ENCODE data around the gene CD47. TPM values are rescaled to one million over a fixed set of nuclear protein-coding genes. Genes with fewer than 3 reads are reported as not detected.

CD47 gene
- total RNA-seq, 2 donors from 2014 or later, result 6.4 to 12.0 TPM

GRCh38 chr3:108113975-108114374 is 23.1 kb upstream of the CD47 start:
- no peaks in the 10 kb centered on the region for H3K36me3 ChIP-seq (ENCODE audit: control insufficient read depth, insufficient read depth, low read length)
- Mint-ChIP-seq H3K27ac (no peak overlapping the region), H3K36me3 (ENCODE audit: low read depth) (no peaks in the 10 kb centered on the region), H3K4me3 (no peak overlapping the region), H3K4me1 (no peaks in the 10 kb centered on the region), H3K9me3 (no peaks in the 10 kb centered on the region), H3K27me3 (ENCODE audit: insufficient read depth) (no peaks in the 10 kb centered on the region)
- DNase-seq, result no peak
- no peak overlapping the region for H3K27ac ChIP-seq (ENCODE audit: low read depth, low read length)
- no peak for TF ChIP-seq CTCF (conservative IDR thresholded peaks at IDR 0.05)
- H3K4me3 ChIP-seq (ENCODE audit: low read length), result no peak overlapping the region
- no peak overlapping the region for H3K9ac ChIP-seq (ENCODE audit: extremely low read depth, low read length, poor library complexity, severe bottlenecking)
- H3K4me1 ChIP-seq (ENCODE audit: control insufficient read depth, insufficient read depth, low read length), result no peaks in the 10 kb centered on the region
- no peaks in the 10 kb centered on the region for H3K27me3 ChIP-seq (ENCODE audit: control insufficient read depth, insufficient read depth, low read length, poor library complexity, severe bottlenecking)
- 94 to 95% methylated on average over 10 to 15 of the region's 15 CpGs for WGBS, 2 experiments (ENCODE audit: insufficient coverage in 1 of 2, insufficient read length in 1 of 2)
- no peaks in the 10 kb centered on the region for H3K9me3 ChIP-seq (ENCODE audit: control insufficient read depth, low read length)

GRCh38 chr3:108110934-108111333 is 20.1 kb upstream of the CD47 start:
- H3K27ac Mint-ChIP-seq, result no peak overlapping the region
- H3K27ac ChIP-seq (ENCODE audit: low read depth, low read length), result no peak overlapping the region
- no peaks in the 10 kb centered on the region for H3K36me3 ChIP-seq (ENCODE audit: control insufficient read depth, insufficient read depth, low read length)
- H3K27me3 ChIP-seq (ENCODE audit: control insufficient read depth, insufficient read depth, low read length, poor library complexity, severe bottlenecking), result no peaks in the 10 kb centered on the region
- H3K36me3 Mint-ChIP-seq (ENCODE audit: low read depth), result no peaks in the 10 kb centered on the region
- no peaks in the 10 kb centered on the region for H3K9me3 ChIP-seq (ENCODE audit: control insufficient read depth, low read length)
- H3K4me1 ChIP-seq (ENCODE audit: control insufficient read depth, insufficient read depth, low read length), result no peaks in the 10 kb centered on the region
- H3K27me3 Mint-ChIP-seq (ENCODE audit: insufficient read depth), result no peaks in the 10 kb centered on the region
- H3K9me3 Mint-ChIP-seq, result no peaks in the 10 kb centered on the region
- no peaks in the 10 kb centered on the region for H3K4me1 Mint-ChIP-seq
- H3K9ac ChIP-seq (ENCODE audit: extremely low read depth, low read length, poor library complexity, severe bottlenecking), result no peak overlapping the region
- no peak overlapping the region for H3K4me3 Mint-ChIP-seq
- DNase-seq, result no peak
- no peak overlapping the region for H3K4me3 ChIP-seq (ENCODE audit: low read length)
- no peak for TF ChIP-seq CTCF (conservative IDR thresholded peaks at IDR 0.05)
- WGBS, 2 experiments (ENCODE audit: insufficient coverage in 1 of 2, insufficient read length in 1 of 2), result 89 to 100% methylated on average over 1 to 3 of the region's 3 CpGs

GRCh38 chr3:108108416-108108815 is 17.6 kb upstream of the CD47 start:
- WGBS, 2 experiments (ENCODE audit: insufficient coverage in 1 of 2, insufficient read length in 1 of 2), result 92% methylated on average over 2 of the region's 2 CpGs; no CpG with 5 or more reads in 1 of the 2 experiments
- H3K27ac Mint-ChIP-seq, result no peak overlapping the region
- no peaks in the 10 kb centered on the region for H3K36me3 ChIP-seq (ENCODE audit: control insufficient read depth, insufficient read depth, low read length)
- DNase-seq, result no peak
- no peak overlapping the region for H3K9ac ChIP-seq (ENCODE audit: extremely low read depth, low read length, poor library complexity, severe bottlenecking)
- H3K4me1 ChIP-seq (ENCODE audit: control insufficient read depth, insufficient read depth, low read length), result no peaks in the 10 kb centered on the region
- no peaks in the 10 kb centered on the region for H3K9me3 ChIP-seq (ENCODE audit: control insufficient read depth, low read length)
- H3K27me3 Mint-ChIP-seq (ENCODE audit: insufficient read depth), result no peaks in the 10 kb centered on the region
- H3K4me1 Mint-ChIP-seq, result no peaks in the 10 kb centered on the region
- H3K27me3 ChIP-seq (ENCODE audit: control insufficient read depth, insufficient read depth, low read length, poor library complexity, severe bottlenecking), result no peaks in the 10 kb centered on the region
- no peaks in the 10 kb centered on the region for H3K9me3 Mint-ChIP-seq
- H3K4me3 Mint-ChIP-seq, result no peak overlapping the region
- no peak overlapping the region for H3K4me3 ChIP-seq (ENCODE audit: low read length)
- no peak for TF ChIP-seq CTCF (conservative IDR thresholded peaks at IDR 0.05)
- no peaks in the 10 kb centered on the region for H3K36me3 Mint-ChIP-seq (ENCODE audit: low read depth)
- H3K27ac ChIP-seq (ENCODE audit: low read depth, low read length), result no peak overlapping the region

Data from endodermal cell (in vitro differentiated cells).